OCI-LY3 (cell line): ENCODE results near the gene TSPOAP1.

ENCODE experiments used
- CTCF ChIP-seq: fragments of 200-600, 300-600 bp; sonication (generic); IDR thresholded peaks from 2 replicates; pipeline ENCODE4 v1.5.1; 2014; ENCODE audit warnings: antibody characterized with exemption, low read length, low read depth
- EZH2phosphoT487 ChIP-seq: fragments of 200-600 bp; shearing (Covaris generic); IDR thresholded peaks from 2 replicates; pipeline ENCODE4 v1.6.1; 2018; ENCODE audit warnings: antibody characterized with exemption, mixed run types, low read depth

GRCh38 chr17:58280480-58281217 is 47.9 kb downstream of the TSPOAP1 start, which contains the start of gene MPO:
- TF ChIP-seq CTCF (no peak), EZH2phosphoT487 (no peak)
